ENCODE measurements around the gene SIGLEC15.
"Not testable (repeated sequence)": the region's sequence is repeated elsewhere in the genome, so short reads cannot be mapped to it uniquely, and the experiment has no call there.

SIGLEC15 gene

DNA sequence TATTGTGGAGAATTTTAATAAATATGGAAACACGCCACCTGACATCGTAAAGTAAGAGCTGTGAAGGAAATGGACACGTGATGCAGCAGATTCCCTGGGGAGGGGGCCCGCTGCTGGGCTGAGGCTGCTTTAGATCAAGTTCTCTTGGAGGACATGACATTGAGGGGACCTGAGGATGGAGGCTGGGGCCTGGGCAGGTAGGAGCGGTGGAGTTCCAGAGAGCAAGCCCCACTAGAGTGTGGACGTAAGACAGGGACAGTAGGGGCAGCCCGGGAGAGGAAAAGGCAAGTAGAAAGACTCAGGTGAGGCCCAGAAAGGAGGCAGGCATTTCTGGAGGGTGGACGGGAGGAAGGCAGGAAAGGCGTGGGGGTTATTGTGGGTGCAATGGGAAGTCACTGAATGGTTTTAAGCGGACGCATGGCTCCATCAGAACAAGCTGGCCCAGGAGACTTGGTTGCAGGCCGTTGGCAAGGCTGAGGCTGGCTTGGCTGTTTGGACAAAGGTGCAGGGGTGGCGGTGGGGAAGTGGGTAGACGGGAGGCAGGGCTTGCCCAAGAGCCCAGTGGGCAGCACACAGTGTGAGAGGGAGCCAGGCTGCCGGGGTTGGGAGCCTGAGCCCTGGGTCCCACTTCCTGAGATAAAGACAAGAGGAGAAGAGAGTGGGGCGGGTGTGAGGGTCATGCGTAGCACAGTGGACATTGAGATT is 15.7 kb downstream of the SIGLEC15 start:
- TF ChIP-seq, protein P1, sequence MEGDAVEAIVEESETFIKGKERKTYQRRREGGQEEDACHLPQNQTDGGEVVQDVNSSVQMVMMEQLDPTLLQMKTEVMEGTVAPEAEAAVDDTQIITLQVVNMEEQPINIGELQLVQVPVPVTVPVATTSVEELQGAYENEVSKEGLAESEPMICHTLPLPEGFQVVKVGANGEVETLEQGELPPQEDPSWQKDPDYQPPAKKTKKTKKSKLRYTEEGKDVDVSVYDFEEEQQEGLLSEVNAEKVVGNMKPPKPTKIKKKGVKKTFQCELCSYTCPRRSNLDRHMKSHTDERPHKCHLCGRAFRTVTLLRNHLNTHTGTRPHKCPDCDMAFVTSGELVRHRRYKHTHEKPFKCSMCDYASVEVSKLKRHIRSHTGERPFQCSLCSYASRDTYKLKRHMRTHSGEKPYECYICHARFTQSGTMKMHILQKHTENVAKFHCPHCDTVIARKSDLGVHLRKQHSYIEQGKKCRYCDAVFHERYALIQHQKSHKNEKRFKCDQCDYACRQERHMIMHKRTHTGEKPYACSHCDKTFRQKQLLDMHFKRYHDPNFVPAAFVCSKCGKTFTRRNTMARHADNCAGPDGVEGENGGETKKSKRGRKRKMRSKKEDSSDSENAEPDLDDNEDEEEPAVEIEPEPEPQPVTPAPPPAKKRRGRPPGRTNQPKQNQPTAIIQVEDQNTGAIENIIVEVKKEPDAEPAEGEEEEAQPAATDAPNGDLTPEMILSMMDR (conservative IDR thresholded peaks at IDR 0.05) = no peak
- no peak for TF ChIP-seq ZFX (IDR thresholded peaks at IDR 0.05)
- no peak overlapping the region for H3K27ac ChIP-seq

- H3K27ac ChIP-seq = no peak overlapping the region
- TF ChIP-seq ZFX (IDR thresholded peaks at IDR 0.05) = no peak
- TF ChIP-seq, protein P1 (conservative IDR thresholded peaks at IDR 0.05) = no peak
These were observed 16.4 kb downstream of the SIGLEC15 start for GRCh38 chr18:45841765-45842442.

- no peak for TF ChIP-seq ZFX (IDR thresholded peaks at IDR 0.05)
- TF ChIP-seq, protein P1 (conservative IDR thresholded peaks at IDR 0.05) = no peak
- no peak overlapping the region for H3K27ac ChIP-seq
These were observed 17.5 kb downstream of the SIGLEC15 start for GRCh38 chr18:45843019-45843418.

GRCh38 chr18:45844938-45845337 is 19.5 kb downstream of the SIGLEC15 start:
- no peak for TF ChIP-seq ZFX (IDR thresholded peaks at IDR 0.05)
- TF ChIP-seq, protein P1 (conservative IDR thresholded peaks at IDR 0.05) = no peak
- no peak overlapping the region for H3K27ac ChIP-seq

DNA sequence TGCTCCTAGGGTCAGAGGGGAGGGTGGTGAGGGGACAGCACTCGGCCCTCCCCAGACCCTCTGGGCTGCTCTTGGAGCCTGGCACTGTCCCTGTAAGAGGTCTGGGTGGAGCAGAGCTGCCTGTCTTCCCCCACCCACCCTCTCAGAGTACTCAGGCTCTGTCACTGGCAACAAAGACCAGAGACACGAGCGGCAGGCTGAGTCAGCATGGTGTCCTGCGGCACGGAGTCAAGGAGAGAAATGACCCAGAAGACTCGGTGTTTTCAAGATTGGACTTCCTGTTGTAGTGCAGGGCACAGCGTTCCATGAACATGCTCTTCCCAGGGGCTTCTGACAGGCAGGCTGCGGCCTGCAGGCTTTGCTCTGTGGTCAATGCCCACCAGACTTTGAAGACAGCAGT is 19.9 kb downstream of the SIGLEC15 start:
- H3K27ac ChIP-seq = no peak overlapping the region
- no peak for TF ChIP-seq ZFX (IDR thresholded peaks at IDR 0.05)
- TF ChIP-seq, protein P1 (conservative IDR thresholded peaks at IDR 0.05) = no peak

DNA sequence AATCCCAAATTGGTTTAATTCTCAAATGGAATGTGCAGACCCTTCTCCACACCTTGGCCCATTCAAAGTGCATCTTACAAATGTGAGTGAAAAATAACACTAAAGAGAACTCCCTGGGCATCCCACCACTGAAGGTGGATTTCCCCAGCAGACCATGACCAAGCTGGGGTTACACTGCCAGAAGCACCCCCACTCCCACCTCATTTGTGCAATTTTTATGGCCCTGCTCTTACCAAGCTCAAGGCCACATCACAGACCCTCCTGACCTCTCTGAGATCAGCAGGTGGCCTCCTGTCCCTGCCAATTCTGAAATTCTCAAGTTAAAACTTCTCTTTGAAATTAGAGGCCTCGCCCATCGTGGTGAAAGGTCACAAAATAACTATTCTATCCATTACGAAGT is 21.6 kb downstream of the SIGLEC15 start:
- TF ChIP-seq, protein P1 (conservative IDR thresholded peaks at IDR 0.05) = no peak
- no peak for TF ChIP-seq ZFX (IDR thresholded peaks at IDR 0.05)
- no peak overlapping the region for H3K27ac ChIP-seq

GRCh38 chr18:45848643-45849042 is 23.2 kb downstream of the SIGLEC15 start:
- not testable (repeated sequence) for H3K27ac ChIP-seq
